ENCODE results near the gene SOAT1. TPM values are rescaled to one million over a fixed set of nuclear protein-coding genes. Genes with fewer than 3 reads are reported as not detected.

The SOAT1 gene
- total and polyA plus RNA-seq, 3 donors from 2014 or later = 22.5 to 25.5 (median 24.1) TPM

Small RNAs within 50 kb of the gene (small RNA-seq; reads per million reads assigned to genes)
- gene AL512326.2 = 0 reads per million in 2 donors

Other genes starting within 250 kb of the SOAT1 start
- 10 to 100 TPM; 16.3 to 17.6 TPM for gene TOR3A, start 211.7 kb upstream of the SOAT1 start, total RNA-seq
- gene TOR3A, start 211.7 kb upstream of the SOAT1 start, polyA plus RNA-seq (ENCODE audit: insufficient read depth, low read depth, low replicate concordance) = 10.1 TPM
- 10 to 100 TPM; 21.9 to 22.9 TPM for gene ABL2, start 64.1 kb upstream of the SOAT1 start, total RNA-seq
- gene ABL2, start 64.1 kb upstream of the SOAT1 start, polyA plus RNA-seq (ENCODE audit: insufficient read depth, low read depth, low replicate concordance) = 12.4 TPM
- gene AXDND1, start 72.2 kb downstream of the SOAT1 start, total RNA-seq = 10 to 100 TPM; 31.5 to 58.3 TPM
- gene AXDND1, start 72.2 kb downstream of the SOAT1 start, polyA plus RNA-seq (ENCODE audit: insufficient read depth, low read depth, low replicate concordance) = 21.4 TPM